Measurements from ENCODE around the gene RFX4. TPM values are rescaled to one million over a fixed set of nuclear protein-coding genes. Genes with fewer than 3 reads are reported as not detected.

The RFX4 gene
- total RNA-seq, 2 donors from 2014 or later = not detected

GRCh38 chr12:106774808-106775524 is 192.2 kb downstream of the RFX4 start:
- H3K36me3 Mint-ChIP-seq (ENCODE audit: low read depth) = peaks cover 14% of the 10 kb centered on the region
- ATAC-seq (replicated peaks) = peak; percentile 25
- peak overlapping the region; percentile 97 for H3K4me3 Mint-ChIP-seq
- peak overlapping the region; percentile 99 for H3K27ac Mint-ChIP-seq
- H3K27me3 Mint-ChIP-seq = no peaks in the 10 kb centered on the region
- H3K9me3 Mint-ChIP-seq = no peaks in the 10 kb centered on the region
- peaks cover 11% of the 10 kb centered on the region for H3K4me1 Mint-ChIP-seq

GRCh38 chr12:106776897-106777296 is 194.1 kb downstream of the RFX4 start:
- Mint-ChIP-seq H3K27ac (no peak overlapping the region), H3K9me3 (no peaks in the 10 kb centered on the region), H3K36me3 (ENCODE audit: low read depth) (peaks cover 15% of the 10 kb centered on the region), H3K4me1 (peaks cover 11% of the 10 kb centered on the region), H3K27me3 (no peaks in the 10 kb centered on the region), H3K4me3 (peak overlapping the region; percentile 97)
- no peak for ATAC-seq (replicated peaks)

- peaks cover 22% of the 10 kb centered on the region for H3K4me1 Mint-ChIP-seq
- H3K27ac Mint-ChIP-seq = no peak overlapping the region
- H3K36me3 Mint-ChIP-seq (ENCODE audit: low read depth) = peaks cover 27% of the 10 kb centered on the region
- no peak overlapping the region for H3K4me3 Mint-ChIP-seq
- no peaks in the 10 kb centered on the region for H3K9me3 Mint-ChIP-seq
- no peaks in the 10 kb centered on the region for H3K27me3 Mint-ChIP-seq
- ATAC-seq (replicated peaks) = no peak
Observed at GRCh38 chr12:106780010-106780631, 197.3 kb downstream of the RFX4 start.

DNA sequence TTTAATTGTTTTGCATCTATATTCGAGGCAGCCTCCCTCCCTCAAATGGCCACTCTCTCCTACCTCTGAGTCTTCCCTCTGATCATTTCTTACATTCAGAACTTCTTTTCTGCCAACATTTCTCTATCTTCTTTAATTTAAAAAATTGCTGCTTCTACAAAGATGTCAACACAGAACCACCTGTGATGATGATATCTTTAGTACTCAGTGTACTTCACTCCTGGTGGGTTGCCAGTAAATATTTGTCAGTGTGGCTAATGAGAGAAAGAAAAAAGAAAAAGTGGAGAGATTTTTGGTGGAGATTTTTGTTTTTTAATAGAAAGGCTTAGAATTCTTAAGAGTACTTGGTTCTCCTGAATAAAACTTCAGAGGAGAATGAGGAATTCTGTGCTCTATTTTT is 199.8 kb downstream of the RFX4 start:
- no peak overlapping the region for H3K4me3 Mint-ChIP-seq
- peaks cover 49% of the 10 kb centered on the region for H3K36me3 Mint-ChIP-seq (ENCODE audit: low read depth)
- H3K27ac Mint-ChIP-seq = no peak overlapping the region
- H3K9me3 Mint-ChIP-seq = no peaks in the 10 kb centered on the region
- no peaks in the 10 kb centered on the region for H3K27me3 Mint-ChIP-seq
- H3K4me1 Mint-ChIP-seq = peaks cover 11% of the 10 kb centered on the region
- ATAC-seq (replicated peaks) = no peak

DNA sequence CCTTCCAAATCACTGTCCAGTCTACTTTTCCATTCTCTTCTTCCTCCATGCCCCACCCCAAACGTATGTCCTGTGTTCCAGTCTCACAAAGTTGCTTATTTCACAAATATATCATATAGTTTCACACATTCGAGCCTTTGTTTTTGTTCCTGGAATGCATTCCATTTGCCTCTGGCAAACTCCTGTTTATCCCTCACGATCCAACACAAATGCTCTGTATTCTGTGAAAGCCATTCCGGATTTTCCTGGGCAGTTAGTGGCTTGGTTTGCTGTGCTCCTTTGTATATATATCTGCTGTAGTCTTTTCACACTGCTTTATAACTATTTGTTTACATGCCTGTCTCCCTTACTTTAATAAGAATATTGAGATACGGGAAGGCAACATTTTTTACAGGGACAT is 200.7 kb downstream of the RFX4 start:
- H3K27ac Mint-ChIP-seq = peak overlapping the region; percentile 72
- ATAC-seq (replicated peaks) = no peak
- no peaks in the 10 kb centered on the region for H3K27me3 Mint-ChIP-seq
- H3K4me1 Mint-ChIP-seq = peaks cover 11% of the 10 kb centered on the region
- no peak overlapping the region for H3K4me3 Mint-ChIP-seq
- peaks cover 58% of the 10 kb centered on the region for H3K36me3 Mint-ChIP-seq (ENCODE audit: low read depth)
- H3K9me3 Mint-ChIP-seq = no peaks in the 10 kb centered on the region

DNA sequence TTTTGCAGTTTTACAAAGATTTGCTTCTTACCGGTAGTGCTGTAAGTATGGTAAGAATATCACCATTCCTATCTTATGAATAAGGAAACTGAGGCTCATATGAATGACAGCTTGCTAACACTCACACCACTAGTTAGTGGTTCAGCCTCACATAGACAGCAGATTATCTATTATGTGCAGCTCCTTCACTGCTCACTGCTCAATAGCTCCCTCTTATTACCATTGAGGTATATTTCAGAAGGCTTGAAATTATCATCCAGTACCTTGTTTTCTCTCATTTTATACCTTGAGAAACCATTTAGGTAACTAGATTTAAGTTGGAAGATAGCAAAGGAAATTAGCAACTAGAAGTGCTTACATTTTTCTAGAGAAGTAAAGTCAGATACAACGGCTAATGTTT is 207.2 kb downstream of the RFX4 start:
- peaks cover 66% of the 10 kb centered on the region for H3K36me3 Mint-ChIP-seq (ENCODE audit: low read depth)

GRCh38 chr12:106791531-106791930 is 208.7 kb downstream of the RFX4 start:
- Mint-ChIP-seq H3K27ac (no peak overlapping the region), H3K27me3 (no peaks in the 10 kb centered on the region), H3K4me1 (peaks cover 10% of the 10 kb centered on the region), H3K4me3 (no peak overlapping the region), H3K36me3 (ENCODE audit: low read depth) (peaks cover 51% of the 10 kb centered on the region), H3K9me3 (no peaks in the 10 kb centered on the region)
- no peak for ATAC-seq (replicated peaks)

More for the DNA sequence above, 207.2 kb downstream of the RFX4 start:
- ATAC-seq (replicated peaks) = no peak
- H3K27me3 Mint-ChIP-seq = no peaks in the 10 kb centered on the region
- no peaks in the 10 kb centered on the region for H3K9me3 Mint-ChIP-seq
- no peak overlapping the region for H3K27ac Mint-ChIP-seq
- no peak overlapping the region for H3K4me3 Mint-ChIP-seq
- peaks cover 10% of the 10 kb centered on the region for H3K4me1 Mint-ChIP-seq

- Mint-ChIP-seq H3K9me3 (no peaks in the 10 kb centered on the region), H3K36me3 (ENCODE audit: low read depth) (peaks cover 29% of the 10 kb centered on the region), H3K27me3 (no peaks in the 10 kb centered on the region), H3K27ac (no peak overlapping the region), H3K4me1 (peaks cover 7% of the 10 kb centered on the region), H3K4me3 (no peak overlapping the region)
- no peak for ATAC-seq (replicated peaks)
Observed at GRCh38 chr12:106794369-106794768, 211.6 kb downstream of the RFX4 start.

GRCh38 chr12:106801167-106801708 is 218.4 kb downstream of the RFX4 start:
- H3K36me3 Mint-ChIP-seq (ENCODE audit: low read depth) = peaks cover 31% of the 10 kb centered on the region
- H3K4me3 Mint-ChIP-seq = no peak overlapping the region
- H3K4me1 Mint-ChIP-seq = peaks cover 4% of the 10 kb centered on the region
- no peaks in the 10 kb centered on the region for H3K9me3 Mint-ChIP-seq
- ATAC-seq (replicated peaks) = no peak
- no peak overlapping the region for H3K27ac Mint-ChIP-seq
- no peaks in the 10 kb centered on the region for H3K27me3 Mint-ChIP-seq

- Mint-ChIP-seq H3K36me3 (ENCODE audit: low read depth) (peaks cover 38% of the 10 kb centered on the region), H3K9me3 (no peaks in the 10 kb centered on the region), H3K27me3 (no peaks in the 10 kb centered on the region), H3K27ac (no peak overlapping the region), H3K4me3 (no peak overlapping the region), H3K4me1 (peaks cover 4% of the 10 kb centered on the region)
- ATAC-seq (replicated peaks) = no peak
Observed at GRCh38 chr12:106801830-106802533, 219.2 kb downstream of the RFX4 start.

- no peaks in the 10 kb centered on the region for H3K9me3 Mint-ChIP-seq
- ATAC-seq (replicated peaks) = no peak
- H3K36me3 Mint-ChIP-seq (ENCODE audit: low read depth) = peaks cover 35% of the 10 kb centered on the region
- peaks cover 4% of the 10 kb centered on the region for H3K4me1 Mint-ChIP-seq
- no peaks in the 10 kb centered on the region for H3K27me3 Mint-ChIP-seq
- H3K4me3 Mint-ChIP-seq = no peak overlapping the region
- H3K27ac Mint-ChIP-seq = no peak overlapping the region
Observed at GRCh38 chr12:106804668-106805067, 221.9 kb downstream of the RFX4 start.

Other genes with a start within 250 kb of the RFX4 start
- 1 to 10 TPM; 3.0 to 8.7 TPM for gene POLR3B, start 225.3 kb upstream of the RFX4 start, total RNA-seq
- 10 to 100 TPM; 14.9 to 15.9 TPM for gene RIC8B, start 191.7 kb downstream of the RFX4 start, total RNA-seq

All from activated T-helper 17 cell treated with anti-CD3 and anti-CD28 coated beads, Interleukin-2, amount 50 U/mL, for 72 hours (primary cell).